CD14-positive monocyte (primary cell): Measurements from ENCODE around the gene AIG1. TPM values are rescaled to one million over a fixed set of nuclear protein-coding genes. Genes with fewer than 3 reads are reported as not detected.

ENCODE experiments used
- DNase-seq, 3 donors: peaks; one replicate each; pipeline ENCODE4 v3.0.0-alpha.2; 2011 to 2022
- H2AFZ ChIP-seq: 2 replicates; pipeline ENCODE4 v1.6.0; 2012; ENCODE audit warnings: mild to moderate bottlenecking, low read depth, low read length, inconsistent platforms; ENCODE audit not compliant: insufficient read depth, poor library complexity, severe bottlenecking
- H3K27ac ChIP-seq, 2 donors: 1 replicate in 1 of 2; 2 replicates in 1 of 2; pipeline ENCODE4 v1.5.1; 2012 to 2013; ENCODE audit warnings: low read length in 2 of 2, control low read depth in 1 of 2, inconsistent platforms in 1 of 2, low read depth in 1 of 2, mild to moderate bottlenecking in 1 of 2
- H3K27me3 ChIP-seq, 2 donors: one replicate each; pipeline versions ENCODE4 v1.6.0 to v1.6.1; 2011 to 2013; ENCODE audit warnings: low read length in 2 of 2; ENCODE audit not compliant: control insufficient read depth in 2 of 2, insufficient read depth in 2 of 2
- H3K36me3 ChIP-seq, 2 donors: replicated peaks in 1 of 2; 1 replicate in 1 of 2; 2 replicates in 1 of 2; pipeline versions ENCODE4 v1.5.1 to v1.6.1; 2012 to 2013; ENCODE audit warnings: low read length in 2 of 2, control low read depth in 1 of 2, inconsistent platforms in 1 of 2, mild to moderate bottlenecking in 1 of 2; ENCODE audit not compliant: insufficient read depth in 2 of 2, control insufficient read depth in 1 of 2
- H3K4me1 ChIP-seq, 2 donors: 1 replicate in 1 of 2; 2 replicates in 1 of 2; pipeline versions ENCODE4 v1.5.1 to v1.6.1; 2012 to 2013; ENCODE audit warnings: low read length in 2 of 2, control low read depth in 1 of 2, inconsistent platforms in 1 of 2, mild to moderate bottlenecking in 1 of 2, moderate library complexity in 1 of 2; ENCODE audit not compliant: insufficient read depth in 2 of 2, control insufficient read depth in 1 of 2
- H3K4me2 ChIP-seq: replicated peaks from 2 replicates; pipeline ENCODE3; 2012; ENCODE audit warnings: low read length, moderate library complexity, mild to moderate bottlenecking; ENCODE audit not compliant: poor library complexity, severe bottlenecking; ENCODE audit errors: extremely low read depth
- H3K4me3 ChIP-seq, 3 experiments: fragments of 200-600 bp in 1 of 3; sonication (generic) in 1 of 3; replicated peaks in 1 of 3; 1 replicate in 2 of 3; 2 replicates in 1 of 3; pipeline ENCODE4 v1.5.1; 2011 to 2013; ENCODE audit warnings: low read length in 3 of 3, mild to moderate bottlenecking in 3 of 3, control low read depth in 2 of 3, low read depth in 2 of 3, inconsistent platforms in 1 of 3, moderate library complexity in 1 of 3
- H3K79me2 ChIP-seq: 2 replicates; pipeline ENCODE4 v1.6.0; 2012; ENCODE audit warnings: mild to moderate bottlenecking, control low read depth, inconsistent platforms, low read length, moderate library complexity; ENCODE audit not compliant: insufficient read depth
- H3K9ac ChIP-seq: 2 replicates; pipeline ENCODE4 v1.6.0; 2017; ENCODE audit warnings: low read length, mild to moderate bottlenecking; ENCODE audit not compliant: insufficient read depth, poor library complexity, severe bottlenecking
- H3K9me3 ChIP-seq, 2 donors: replicated peaks in 1 of 2; 1 replicate in 1 of 2; 2 replicates in 1 of 2; pipeline versions ENCODE4 v1.5.1 to v1.6.1; 2012 to 2013; ENCODE audit warnings: low read length in 2 of 2, control low read depth in 1 of 2; ENCODE audit not compliant: control insufficient read depth in 1 of 2, insufficient read depth in 1 of 2
- H4K20me1 ChIP-seq: 2 replicates; pipeline ENCODE4 v1.6.0; 2012; ENCODE audit warnings: mild to moderate bottlenecking, low read length, control low read depth, moderate library complexity; ENCODE audit not compliant: insufficient read depth
- H3K27ac Mint-ChIP-seq, 7 donors: one replicate each; pipeline ENCODE4 v1.8.0; 2020; ENCODE audit warnings: mild to moderate bottlenecking in 7 of 7, mixed read lengths in 7 of 7, moderate library complexity in 6 of 7, inconsistent platforms in 2 of 7
- H3K27me3 Mint-ChIP-seq, 3 donors: one replicate each; pipeline ENCODE4 v1.8.0; 2021 to 2022; ENCODE audit warnings: low read depth in 3 of 3, mild to moderate bottlenecking in 3 of 3, mixed read lengths in 3 of 3, moderate library complexity in 3 of 3, inconsistent platforms in 1 of 3
- H3K36me3 Mint-ChIP-seq, 2 donors: one replicate each; pipeline ENCODE4 v1.8.0; 2020; ENCODE audit warnings: mixed read lengths in 2 of 2, inconsistent platforms in 1 of 2, mild to moderate bottlenecking in 1 of 2
- H3K4me1 Mint-ChIP-seq: one replicate; pipeline ENCODE4 v1.8.0; 2020; ENCODE audit warnings: mild to moderate bottlenecking, mixed read lengths
- H3K4me3 Mint-ChIP-seq, 2 donors: one replicate each; pipeline ENCODE4 v1.8.0; 2020; ENCODE audit warnings: mild to moderate bottlenecking in 2 of 2, mixed read lengths in 2 of 2, moderate library complexity in 1 of 2
- H3K9me3 Mint-ChIP-seq, 7 donors: one replicate each; pipeline ENCODE4 v1.8.0; 2020 to 2022; ENCODE audit warnings: mixed read lengths in 7 of 7, mild to moderate bottlenecking in 6 of 7, moderate library complexity in 6 of 7, inconsistent platforms in 2 of 7
- WGBS: methylation state at CpG from one replicate; pipeline ENCODE4 v1.1.5; 2013; ENCODE audit warnings: missing lambda C conversion rate; ENCODE audit not compliant: insufficient coverage; 5-methylcytosine and 5-hydroxymethylcytosine counted together
- intact Hi-C, 2 donors: fragments of 100-400 bp; cut with micrococcal nuclease; formaldehyde crosslinking; loops; one replicate each; pipeline versions ENCODE4 v1.15.0 to v1.15.1; 2023
- polyA plus RNA-seq, 3 donors: library from polyadenylated mRNA; depleted of rRNA in 1 of 3; unstranded in 2 of 3; stranded (reverse) in 1 of 3; fragments of 300-500 nt in 2 of 3; fragments of >200 nt in 1 of 3; fragmentation: Illumina TruSeq in 2 of 3; gene quantifications; 1 replicate in 2 of 3; 2 replicates in 1 of 3; pipeline ENCODE4 v1.2.3, GENCODE V29; 2012 to 2021
- TF ChIP-seq, protein P1 (sequence below): fragments of 200-600 bp; IDR thresholded peaks from one replicate; pipeline ENCODE4 v1.8.0; 2022; ENCODE audit warnings: antibody characterized with exemption, mild to moderate bottlenecking

AIG1 gene
- polyA plus RNA-seq, 3 donors = 6.7 to 7.6 (median 6.8) TPM

GRCh38 chr6:143174951-143175350 lies 114.3 kb downstream of the AIG1 start:
- no peak for DNase-seq
- H3K36me3 Mint-ChIP-seq = peaks cover 11 to 15% of the 10 kb centered on the region in 2 donors
- H2AFZ ChIP-seq = no peak overlapping the region
- H3K4me1 ChIP-seq = no peaks in the 10 kb centered on the region
- no peaks in the 10 kb centered on the region for H4K20me1 ChIP-seq
- H3K4me3 ChIP-seq = no peak overlapping the region
- no peaks in the 10 kb centered on the region for H3K27me3 ChIP-seq
- H3K4me3 Mint-ChIP-seq = no peak overlapping the region
- no CpG with 5 or more reads among the region's 1 CpG for WGBS
- H3K36me3 ChIP-seq = no peaks in the 10 kb centered on the region
- no peak overlapping the region for H3K9ac ChIP-seq
- no peaks in the 10 kb centered on the region for H3K79me2 ChIP-seq
- H3K27ac ChIP-seq = no peak overlapping the region
- no peak overlapping the region for H3K27ac Mint-ChIP-seq
- H3K4me1 Mint-ChIP-seq = no peaks in the 10 kb centered on the region
- peaks cover 11 to 28% (median 22%) of the 10 kb centered on the region in 7 donors for H3K9me3 Mint-ChIP-seq
- intact Hi-C loops = no loop called here
- H3K4me2 ChIP-seq = no peak overlapping the region
- TF ChIP-seq, protein P1, sequence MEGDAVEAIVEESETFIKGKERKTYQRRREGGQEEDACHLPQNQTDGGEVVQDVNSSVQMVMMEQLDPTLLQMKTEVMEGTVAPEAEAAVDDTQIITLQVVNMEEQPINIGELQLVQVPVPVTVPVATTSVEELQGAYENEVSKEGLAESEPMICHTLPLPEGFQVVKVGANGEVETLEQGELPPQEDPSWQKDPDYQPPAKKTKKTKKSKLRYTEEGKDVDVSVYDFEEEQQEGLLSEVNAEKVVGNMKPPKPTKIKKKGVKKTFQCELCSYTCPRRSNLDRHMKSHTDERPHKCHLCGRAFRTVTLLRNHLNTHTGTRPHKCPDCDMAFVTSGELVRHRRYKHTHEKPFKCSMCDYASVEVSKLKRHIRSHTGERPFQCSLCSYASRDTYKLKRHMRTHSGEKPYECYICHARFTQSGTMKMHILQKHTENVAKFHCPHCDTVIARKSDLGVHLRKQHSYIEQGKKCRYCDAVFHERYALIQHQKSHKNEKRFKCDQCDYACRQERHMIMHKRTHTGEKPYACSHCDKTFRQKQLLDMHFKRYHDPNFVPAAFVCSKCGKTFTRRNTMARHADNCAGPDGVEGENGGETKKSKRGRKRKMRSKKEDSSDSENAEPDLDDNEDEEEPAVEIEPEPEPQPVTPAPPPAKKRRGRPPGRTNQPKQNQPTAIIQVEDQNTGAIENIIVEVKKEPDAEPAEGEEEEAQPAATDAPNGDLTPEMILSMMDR = no peak
- peaks cover 11 to 13% of the 10 kb centered on the region in 2 donors for H3K9me3 ChIP-seq
- no peaks in the 10 kb centered on the region for H3K27me3 Mint-ChIP-seq

DNA sequence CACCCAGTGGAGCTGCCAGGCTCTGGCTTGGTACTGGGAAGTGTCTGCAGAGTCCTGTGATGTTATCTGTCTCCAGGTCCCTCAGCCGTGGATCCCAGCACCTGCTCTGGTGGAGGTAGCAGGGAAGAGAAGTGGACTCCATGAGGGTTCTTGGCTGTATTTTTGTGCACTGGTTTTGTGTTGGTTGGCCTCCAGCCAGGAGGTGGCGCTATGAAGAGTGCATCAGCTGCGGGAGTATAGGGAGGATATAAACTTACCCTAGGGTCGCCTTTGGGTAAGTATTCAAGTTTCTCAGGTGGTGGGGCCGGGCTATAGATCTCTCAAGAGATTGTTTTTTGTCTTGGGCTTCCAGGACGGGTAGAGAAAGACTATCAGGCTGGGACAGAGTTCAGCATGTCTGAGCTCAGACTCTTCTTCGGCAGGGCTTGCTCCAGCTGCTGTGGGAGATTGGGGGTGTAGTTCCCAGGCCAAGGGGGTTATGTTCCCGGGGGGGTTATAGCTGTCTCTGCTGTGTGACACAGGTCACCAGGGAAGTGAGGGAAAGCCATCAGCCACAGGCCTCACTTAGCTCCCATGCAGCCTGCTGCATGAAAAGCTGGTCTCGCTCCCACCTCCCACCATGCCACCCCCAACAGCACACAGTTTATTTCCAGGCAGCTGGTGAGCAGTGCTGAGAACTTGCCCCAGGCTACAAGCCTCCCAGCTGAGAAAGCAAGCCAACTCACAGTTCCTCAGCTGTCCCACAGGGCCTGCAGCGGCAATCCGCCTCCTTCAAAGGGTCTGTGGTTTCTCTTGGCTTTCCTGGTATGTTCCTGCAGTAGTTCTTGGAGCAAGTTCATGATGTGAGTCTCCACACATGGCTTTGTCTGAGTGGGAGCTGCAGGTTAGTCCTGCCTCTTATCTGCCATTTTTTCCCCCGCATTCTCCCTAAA lies 115.7 kb downstream of the AIG1 start:
- 97% methylated on average over 8 of the region's 12 CpGs for WGBS
- peaks cover 11 to 13% of the 10 kb centered on the region in 2 donors for H3K9me3 ChIP-seq
- H4K20me1 ChIP-seq = no peaks in the 10 kb centered on the region
- peaks cover 11 to 28% (median 22%) of the 10 kb centered on the region in 7 donors for H3K9me3 Mint-ChIP-seq
- no peak overlapping the region for H3K4me3 ChIP-seq
- H3K27me3 ChIP-seq = no peaks in the 10 kb centered on the region
- intact Hi-C loops = no loop called here
- H3K36me3 Mint-ChIP-seq = peaks cover 11 to 15% of the 10 kb centered on the region in 2 donors
- no peaks in the 10 kb centered on the region for H3K4me1 Mint-ChIP-seq
- no peak overlapping the region for H3K27ac Mint-ChIP-seq
- no peak overlapping the region for H2AFZ ChIP-seq
- H3K27me3 Mint-ChIP-seq = no peaks in the 10 kb centered on the region
- H3K4me2 ChIP-seq = no peak overlapping the region
- DNase-seq = no peak
- no peaks in the 10 kb centered on the region for H3K79me2 ChIP-seq
- no peak overlapping the region for H3K4me3 Mint-ChIP-seq
- H3K36me3 ChIP-seq = no peaks in the 10 kb centered on the region
- H3K9ac ChIP-seq = no peak overlapping the region
- H3K4me1 ChIP-seq = no peaks in the 10 kb centered on the region
- TF ChIP-seq, protein P1 = no peak
- no peak overlapping the region for H3K27ac ChIP-seq
